ENCODE data around the gene EYA4.

Gene EYA4

DNA sequence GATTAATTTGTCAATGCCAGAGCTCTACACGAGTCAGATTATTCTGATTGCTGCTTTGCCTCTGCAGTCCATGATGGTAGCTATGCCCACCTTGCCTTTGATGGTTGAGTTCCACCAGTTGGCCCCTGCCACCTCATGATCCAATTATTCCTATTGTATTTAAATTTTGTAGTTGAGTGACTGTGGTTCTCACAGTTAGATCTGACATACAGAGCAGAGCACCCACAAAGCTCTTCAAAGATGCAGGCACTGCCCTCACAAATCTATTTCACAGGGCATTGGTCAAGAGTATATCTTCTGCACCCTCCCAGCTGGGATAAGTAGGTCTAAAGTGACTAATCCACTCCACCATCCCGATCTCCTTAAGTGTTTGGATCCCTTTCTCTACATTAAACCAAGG lies 318.8 kb downstream of the EYA4 start:
- in situ Hi-C loops (cut with MboI; ENCODE audit: low sequenced_read_pairs) = no loop called here

DNA sequence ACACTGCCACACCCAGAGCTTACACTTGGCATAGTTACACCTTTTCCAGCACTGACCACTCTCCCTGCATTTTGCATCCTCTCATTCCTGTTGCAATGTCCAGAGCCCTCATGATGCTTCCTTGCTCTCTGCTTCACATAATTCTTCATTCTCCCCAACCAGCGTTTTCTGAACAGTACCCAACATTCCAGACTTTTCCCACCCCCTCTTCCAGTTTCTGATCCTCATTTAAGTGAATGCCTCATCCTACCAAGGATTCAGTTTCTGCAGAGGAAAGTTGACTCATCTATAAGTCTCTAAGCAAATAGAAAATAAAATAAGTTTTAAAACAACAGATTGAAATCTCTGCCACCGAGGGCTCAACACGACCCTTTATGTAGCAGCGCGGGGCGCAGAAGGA lies 326.5 kb downstream of the EYA4 start:
- in situ Hi-C loops (cut with MboI; ENCODE audit: low sequenced_read_pairs) = no loop called here

DNA sequence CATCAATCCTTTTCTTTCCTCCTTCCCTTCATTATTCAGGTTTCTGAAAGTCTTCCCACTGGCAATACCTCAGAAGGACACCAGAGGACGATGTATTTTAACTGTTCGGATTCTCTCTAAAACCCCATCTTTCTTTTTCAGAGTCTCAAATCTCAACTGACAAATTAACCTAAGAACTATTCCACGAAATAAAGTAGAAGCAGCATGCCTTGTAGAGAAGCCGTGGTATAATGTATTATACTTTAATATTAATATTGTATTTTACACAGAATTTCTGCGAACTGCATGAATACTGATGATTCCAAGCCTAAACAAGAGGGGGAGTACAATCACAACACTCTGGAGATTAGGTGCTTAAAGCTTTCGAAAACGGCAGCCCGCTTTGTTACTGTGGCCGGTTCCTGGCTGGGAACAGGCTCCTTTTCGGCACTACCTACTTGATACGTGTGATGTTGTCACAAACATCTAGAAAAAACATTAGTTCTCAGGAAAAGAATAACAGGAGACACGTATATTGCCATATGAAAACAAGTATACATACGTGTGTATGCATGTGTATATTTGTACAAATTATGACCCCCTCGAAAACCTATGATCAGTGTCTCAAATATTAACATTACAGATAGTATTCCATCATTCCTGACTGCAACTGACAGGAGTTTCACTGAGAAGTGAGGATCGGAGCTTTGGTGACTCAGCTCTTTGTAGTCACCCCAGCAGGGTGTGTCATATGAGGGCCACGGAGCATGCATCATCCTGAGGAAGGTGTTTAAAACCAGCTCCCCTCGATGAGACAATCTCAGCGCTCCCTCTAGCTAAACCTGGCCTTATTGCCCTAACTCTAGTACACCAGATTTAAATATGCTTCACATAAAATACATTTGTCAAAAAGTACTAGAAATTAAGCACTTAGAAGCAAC lies 328.1 kb downstream of the EYA4 start:
- in situ Hi-C loops (cut with MboI; ENCODE audit: low sequenced_read_pairs) = no loop called here

DNA sequence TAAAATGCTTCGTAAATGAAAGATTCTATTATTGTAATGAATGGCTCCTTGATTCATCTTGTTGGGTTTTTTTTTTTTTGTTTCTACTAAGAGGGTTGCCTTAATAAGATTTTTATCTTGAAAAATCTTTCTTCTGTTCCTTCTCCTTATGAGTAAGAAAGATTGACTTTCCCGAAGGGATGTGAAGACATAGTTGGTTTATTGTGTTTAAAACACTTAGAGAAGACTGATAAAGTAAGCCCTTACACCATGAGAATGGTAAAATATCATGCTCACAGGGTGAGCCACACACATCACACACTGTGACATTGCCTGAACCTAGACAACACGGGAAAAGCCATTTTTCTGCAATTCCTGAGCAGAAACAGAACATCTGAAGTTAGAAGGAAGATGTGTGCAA lies 330.5 kb downstream of the EYA4 start:
- in situ Hi-C loops (cut with MboI; ENCODE audit: low sequenced_read_pairs) = no loop called here

DNA sequence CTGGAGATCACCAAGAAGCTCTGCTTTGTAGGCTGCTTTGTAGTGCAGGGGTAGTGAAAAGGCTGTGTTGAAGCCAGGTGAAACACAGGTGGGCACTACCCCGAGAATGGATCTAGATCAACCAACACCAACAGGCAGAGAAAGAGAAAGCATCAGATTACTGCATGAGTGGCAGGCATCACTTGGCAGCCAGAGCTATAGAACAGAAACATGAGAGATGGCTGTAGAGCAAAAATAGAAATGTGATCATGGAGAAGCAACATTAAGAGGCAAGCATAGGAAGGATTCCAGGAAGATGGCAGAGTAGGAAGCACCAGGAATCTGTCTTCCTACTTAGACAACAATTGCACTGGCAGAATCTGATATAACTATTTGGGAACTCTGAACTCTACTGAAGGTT lies 336.7 kb downstream of the EYA4 start:
- in situ Hi-C loops (cut with MboI; ENCODE audit: low sequenced_read_pairs) = no loop called here
